HFFc6 (cell line): ENCODE data around the gene SLC2A13. TPM values are rescaled to one million over a fixed set of nuclear protein-coding genes. Genes with fewer than 3 reads are reported as not detected.

Experiments
- DNase-seq: peaks from one replicate; pipeline ENCODE4 v3.0.0-alpha.2; 2018
- H3K27ac Mint-ChIP-seq: 2 replicates; pipeline ENCODE4 v1.8.0; 2020; ENCODE audit warnings: mild to moderate bottlenecking, mixed read lengths
- H3K27me3 Mint-ChIP-seq: 2 replicates; pipeline ENCODE4 v1.8.0; 2021; ENCODE audit warnings: mild to moderate bottlenecking, moderate library complexity, mixed read lengths; ENCODE audit not compliant: insufficient read depth
- H3K36me3 Mint-ChIP-seq: 2 replicates; pipeline ENCODE4 v1.8.0; 2021; ENCODE audit warnings: low read depth, mixed read lengths
- H3K4me1 Mint-ChIP-seq: 2 replicates; pipeline ENCODE4 v1.8.0; 2020; ENCODE audit warnings: low read depth, mixed read lengths
- H3K4me3 Mint-ChIP-seq: 2 replicates; pipeline ENCODE4 v1.8.0; 2020; ENCODE audit warnings: mild to moderate bottlenecking, moderate library complexity, mixed read lengths
- H3K9me3 Mint-ChIP-seq: 2 replicates; pipeline ENCODE4 v1.8.0; 2020; ENCODE audit warnings: mild to moderate bottlenecking, mixed read lengths
- CTCF ChIP-seq: fragments of 200-600 bp; sonication (generic); IDR thresholded peaks from 2 replicates; pipeline ENCODE4 v1.5.0; 2021; ENCODE audit warnings: antibody characterized with exemption, mild to moderate bottlenecking
- total RNA-seq, 6 experiments: library from RNA; stranded (reverse); fragmentation: NEBNext Ultra II Directional; extraction: Animal tissue kit (Norgen Biotek cat#: 25700); gene quantifications; 2 replicates in 1 of 6; 3 replicates in 5 of 6; pipeline ENCODE4 v1.2.3, GENCODE V29; 2021

The SLC2A13 gene
- total RNA-seq, 6 experiments from 2014 or later = 2.3 to 3.3 (median 2.9) TPM

DNA sequence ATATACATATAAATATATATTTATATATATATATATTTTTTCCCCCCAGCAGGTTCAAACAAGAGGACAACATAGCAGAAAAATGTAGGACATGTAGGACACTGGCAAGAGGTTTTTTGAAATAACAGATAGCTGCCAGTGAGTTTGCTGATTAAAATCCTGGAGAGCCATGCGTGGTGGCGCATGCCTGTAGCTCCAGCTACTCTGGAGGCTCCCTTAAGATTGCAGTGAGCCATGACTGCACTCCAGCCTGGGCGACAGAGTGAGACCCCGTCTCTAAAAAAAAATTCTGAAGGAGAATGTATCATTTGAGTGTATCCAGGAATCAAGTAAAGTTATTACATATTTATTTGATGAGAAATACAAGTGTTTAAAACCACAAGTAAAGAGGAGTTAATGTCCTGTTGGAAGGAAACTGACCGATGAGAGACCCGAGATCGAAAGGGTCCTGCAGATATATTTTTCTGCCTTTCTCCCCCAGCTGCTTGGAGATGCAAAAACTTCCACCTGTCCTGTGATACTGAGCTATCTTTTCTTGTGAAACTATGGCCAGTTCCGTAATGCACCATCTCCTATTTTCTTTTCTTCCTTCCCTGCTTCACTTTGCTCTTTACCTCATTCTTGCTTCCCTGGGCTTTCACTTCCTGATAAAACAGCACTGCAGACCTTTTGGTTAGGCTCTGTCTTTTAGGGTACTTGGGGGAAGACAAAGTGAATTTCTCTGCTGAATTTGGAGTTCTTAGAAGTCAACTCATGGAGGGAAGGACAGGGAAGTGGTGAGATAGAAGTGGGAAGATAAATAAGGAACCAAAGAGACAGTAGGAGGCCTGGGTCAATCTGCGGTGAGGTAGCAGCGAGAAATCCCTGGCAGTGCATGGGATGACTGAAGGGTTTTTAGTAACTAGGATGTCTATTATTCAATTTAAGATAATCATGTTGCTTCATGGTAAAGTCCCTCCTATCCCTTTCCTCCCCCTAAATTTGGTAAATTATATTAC lies 41.2 kb upstream of the SLC2A13 start:
- Mint-ChIP-seq H3K4me3 (no peak overlapping the region), H3K4me1 (no peaks in the 10 kb centered on the region), H3K27ac (no peak overlapping the region), H3K27me3 (no peaks in the 10 kb centered on the region; the same call in 1 of the 2 replicates), H3K9me3 (no peaks in the 10 kb centered on the region), H3K36me3 (no peaks in the 10 kb centered on the region)
- TF ChIP-seq CTCF = no peak
- DNase-seq = no peak

- Mint-ChIP-seq H3K4me3 (no peak overlapping the region), H3K4me1 (no peaks in the 10 kb centered on the region)
- TF ChIP-seq CTCF = no peak
Observed at GRCh38 chr12:40145896-40146295, 40.0 kb upstream of the SLC2A13 start.

GRCh38 chr12:40144023-40144422 lies 38.1 kb upstream of the SLC2A13 start:
- H3K9me3 Mint-ChIP-seq = no peaks in the 10 kb centered on the region
- H3K27me3 Mint-ChIP-seq = no peaks in the 10 kb centered on the region; the same call in 1 of the 2 replicates
- H3K4me1 Mint-ChIP-seq = no peaks in the 10 kb centered on the region
- no peak overlapping the region for H3K27ac Mint-ChIP-seq
- H3K4me3 Mint-ChIP-seq = no peak overlapping the region
- H3K36me3 Mint-ChIP-seq = no peaks in the 10 kb centered on the region
- TF ChIP-seq CTCF = no peak
- no peak for DNase-seq

More at GRCh38 chr12:40145896-40146295, 40.0 kb upstream of the SLC2A13 start:
- DNase-seq = no peak
- Mint-ChIP-seq H3K9me3 (no peaks in the 10 kb centered on the region), H3K27me3 (no peaks in the 10 kb centered on the region; the same call in 1 of the 2 replicates), H3K36me3 (no peaks in the 10 kb centered on the region), H3K27ac (no peak overlapping the region)

GRCh38 chr12:40142001-40142744 lies 36.3 kb upstream of the SLC2A13 start:
- no peak for DNase-seq
- no peaks in the 10 kb centered on the region; the same call in 1 of the 2 replicates for H3K27me3 Mint-ChIP-seq

More at GRCh38 chr12:40142001-40142744, 36.3 kb upstream of the SLC2A13 start:
- Mint-ChIP-seq H3K27ac (no peak overlapping the region), H3K9me3 (no peaks in the 10 kb centered on the region), H3K4me1 (no peaks in the 10 kb centered on the region), H3K36me3 (no peaks in the 10 kb centered on the region), H3K4me3 (no peak overlapping the region)
- TF ChIP-seq CTCF = no peak
